Naive thymus-derived CD4-positive, alpha-beta T cell (primary cell): ENCODE data around the gene HAVCR2. TPM values are rescaled to one million over a fixed set of nuclear protein-coding genes. Genes with fewer than 3 reads are reported as not detected.

Source experiments
- polyA plus RNA-seq, 2 donors: library from polyadenylated mRNA; unstranded; fragments of 300-500 nt; fragmentation: Illumina TruSeq; gene quantifications; one replicate each; pipeline ENCODE4 v1.2.3, GENCODE V29; 2021
- total RNA-seq, 6 experiments: library from RNA in 5 of 6; stranded (reverse) in 5 of 6; gene quantifications; 1 replicate in 5 of 6; 2 replicates in 1 of 6; pipeline ENCODE4 v1.2.3 and lab custom pipeline; 2021 to 2026

The HAVCR2 gene
- total and polyA plus RNA-seq, 7 experiments from 2014 or later, result 2.2 to 110 (median 5.5) TPM

Other genes starting within 250 kb of the HAVCR2 start
- 10 to 100 TPM in 3 of 5 experiments, 1 to 10 TPM in 2; 2.3 to 31.1 (median 12.2) TPM for gene TIMD4, start 145.8 kb downstream of the HAVCR2 start, total RNA-seq
- gene TIMD4, start 145.8 kb downstream of the HAVCR2 start, polyA plus RNA-seq, result 1 to 10 TPM; 1.6 TPM
- 10 to 100 TPM in 2 of 5 experiments, 1 to 10 TPM in 3; 5.1 to 32.3 (median 9.1) TPM for gene HAVCR1, start 49.9 kb downstream of the HAVCR2 start, total RNA-seq
- gene HAVCR1, start 49.9 kb downstream of the HAVCR2 start, polyA plus RNA-seq, result 1 to 10 TPM; 2.1 to 4.6 TPM
- 10 to 100 TPM in 3 of 5 experiments, 1 to 10 TPM in 2; 5.8 to 18.5 (median 14.2) TPM for gene MED7, start 33.8 kb upstream of the HAVCR2 start, total RNA-seq
- 10 to 100 TPM; 13.5 to 20.5 TPM for gene MED7, start 33.8 kb upstream of the HAVCR2 start, polyA plus RNA-seq
- gene GARIN3, start 57.2 kb upstream of the HAVCR2 start, total RNA-seq, result not detected
- gene GARIN3, start 57.2 kb upstream of the HAVCR2 start, polyA plus RNA-seq, result under 1 TPM in 1 of 2 donors, not detected in 1; 0.07 TPM
- 100 to 1,000 TPM; 278 to 481 (median 324) TPM for gene ITK, start 71.8 kb upstream of the HAVCR2 start, total RNA-seq
- 100 to 1,000 TPM; 183 to 245 TPM for gene ITK, start 71.8 kb upstream of the HAVCR2 start, polyA plus RNA-seq
- 100 to 1,000 TPM; 386 to 449 (median 401) TPM for gene CYFIP2, start 157.1 kb upstream of the HAVCR2 start, total RNA-seq
- gene CYFIP2, start 157.1 kb upstream of the HAVCR2 start, polyA plus RNA-seq, result 100 to 1,000 TPM; 522 to 755 TPM